H1 (cell line): ENCODE measurements around the gene FAM181A. TPM values are rescaled to one million over a fixed set of nuclear protein-coding genes. Genes with fewer than 3 reads are reported as not detected.

ENCODE experiments used
- BRCA1 ChIP-seq: IDR thresholded peaks from 2 replicates; pipeline ENCODE4 v1.6.1; 2012; ENCODE audit warnings: low read depth, low read length, improper control_type of control experiment
- CBX5 ChIP-seq: fragments of 300-800, 300-1000 bp; sonication (generic); IDR thresholded peaks from 2 replicates; pipeline ENCODE4 v1.7.1; 2016; ENCODE audit warnings: antibody characterized with exemption, low read length, low read depth
- CEBPB ChIP-seq: IDR thresholded peaks from 2 replicates; pipeline ENCODE4 v1.6.1; 2012; ENCODE audit warnings: low read depth, low read length
- RBBP5 ChIP-seq: IDR thresholded peaks from 2 replicates; pipeline ENCODE4 v1.7.1; 2012; ENCODE audit warnings: low read depth, mild to moderate bottlenecking, inconsistent platforms, low read length, moderate library complexity, borderline replicate concordance
- SAP30 ChIP-seq: fragments of 300-600 bp; sonication (generic); IDR thresholded peaks from 2 replicates; pipeline ENCODE4 v1.7.1; 2012; ENCODE audit warnings: low read length, moderate library complexity, mild to moderate bottlenecking, inconsistent platforms; ENCODE audit not compliant: insufficient read depth, insufficient replicate concordance
- polyA plus RNA-seq, 7 experiments: library from polyadenylated mRNA; depleted of rRNA in 3 of 7; stranded (reverse) in 5 of 7; unstranded in 2 of 7; fragments of >200 nt in 5 of 7; fragments of 200-250 nt in 2 of 7; gene quantifications; 1 replicate in 5 of 7; 2 replicates in 1 of 7; 4 replicates in 1 of 7; pipeline versions ENCODE4 v1.2.1 to v1.2.3, GENCODE V29; 2011 to 2013; ENCODE audit warnings: missing spikeins in 2 of 7, mixed read lengths in 2 of 7
- total RNA-seq: library from RNA; stranded (reverse); fragmentation: NEBNext Ultra II Directional; extraction: Animal tissue kit (Norgen Biotek cat#: 25700); gene quantifications from 2 replicates; pipeline ENCODE4 v1.2.1, GENCODE V29; 2021
- TF ChIP-seq, protein P1 (sequence below): fragments of 300-600 bp; sonication (generic); IDR thresholded peaks from 2 replicates; pipeline ENCODE4 v1.7.1; 2012; ENCODE audit warnings: low read length, moderate library complexity, mild to moderate bottlenecking, inconsistent platforms; ENCODE audit not compliant: insufficient replicate concordance

FAM181A gene
- total and polyA plus RNA-seq, 2 of the 8 experiments (the other 6 are each of a cell fraction or from before 2014, with no cell fraction given): not detected

DNA sequence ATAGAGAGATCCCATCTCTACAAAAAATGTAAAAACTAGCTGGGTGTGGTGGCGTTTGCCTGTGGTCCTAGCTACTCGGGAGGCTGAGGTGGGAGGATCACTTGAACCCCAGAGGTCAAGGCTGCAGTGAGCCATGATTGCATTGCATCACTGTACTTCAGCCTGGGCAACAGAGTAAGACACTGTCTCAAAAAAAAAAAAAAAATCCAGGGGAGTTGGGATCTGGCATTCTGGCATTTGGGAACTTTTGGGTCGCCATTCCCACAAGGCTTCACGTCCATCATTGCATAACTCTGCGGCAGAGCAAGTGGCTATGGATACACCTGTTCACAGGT lies 34.7 kb upstream of the FAM181A start (continued):
- TF ChIP-seq, protein P1, sequence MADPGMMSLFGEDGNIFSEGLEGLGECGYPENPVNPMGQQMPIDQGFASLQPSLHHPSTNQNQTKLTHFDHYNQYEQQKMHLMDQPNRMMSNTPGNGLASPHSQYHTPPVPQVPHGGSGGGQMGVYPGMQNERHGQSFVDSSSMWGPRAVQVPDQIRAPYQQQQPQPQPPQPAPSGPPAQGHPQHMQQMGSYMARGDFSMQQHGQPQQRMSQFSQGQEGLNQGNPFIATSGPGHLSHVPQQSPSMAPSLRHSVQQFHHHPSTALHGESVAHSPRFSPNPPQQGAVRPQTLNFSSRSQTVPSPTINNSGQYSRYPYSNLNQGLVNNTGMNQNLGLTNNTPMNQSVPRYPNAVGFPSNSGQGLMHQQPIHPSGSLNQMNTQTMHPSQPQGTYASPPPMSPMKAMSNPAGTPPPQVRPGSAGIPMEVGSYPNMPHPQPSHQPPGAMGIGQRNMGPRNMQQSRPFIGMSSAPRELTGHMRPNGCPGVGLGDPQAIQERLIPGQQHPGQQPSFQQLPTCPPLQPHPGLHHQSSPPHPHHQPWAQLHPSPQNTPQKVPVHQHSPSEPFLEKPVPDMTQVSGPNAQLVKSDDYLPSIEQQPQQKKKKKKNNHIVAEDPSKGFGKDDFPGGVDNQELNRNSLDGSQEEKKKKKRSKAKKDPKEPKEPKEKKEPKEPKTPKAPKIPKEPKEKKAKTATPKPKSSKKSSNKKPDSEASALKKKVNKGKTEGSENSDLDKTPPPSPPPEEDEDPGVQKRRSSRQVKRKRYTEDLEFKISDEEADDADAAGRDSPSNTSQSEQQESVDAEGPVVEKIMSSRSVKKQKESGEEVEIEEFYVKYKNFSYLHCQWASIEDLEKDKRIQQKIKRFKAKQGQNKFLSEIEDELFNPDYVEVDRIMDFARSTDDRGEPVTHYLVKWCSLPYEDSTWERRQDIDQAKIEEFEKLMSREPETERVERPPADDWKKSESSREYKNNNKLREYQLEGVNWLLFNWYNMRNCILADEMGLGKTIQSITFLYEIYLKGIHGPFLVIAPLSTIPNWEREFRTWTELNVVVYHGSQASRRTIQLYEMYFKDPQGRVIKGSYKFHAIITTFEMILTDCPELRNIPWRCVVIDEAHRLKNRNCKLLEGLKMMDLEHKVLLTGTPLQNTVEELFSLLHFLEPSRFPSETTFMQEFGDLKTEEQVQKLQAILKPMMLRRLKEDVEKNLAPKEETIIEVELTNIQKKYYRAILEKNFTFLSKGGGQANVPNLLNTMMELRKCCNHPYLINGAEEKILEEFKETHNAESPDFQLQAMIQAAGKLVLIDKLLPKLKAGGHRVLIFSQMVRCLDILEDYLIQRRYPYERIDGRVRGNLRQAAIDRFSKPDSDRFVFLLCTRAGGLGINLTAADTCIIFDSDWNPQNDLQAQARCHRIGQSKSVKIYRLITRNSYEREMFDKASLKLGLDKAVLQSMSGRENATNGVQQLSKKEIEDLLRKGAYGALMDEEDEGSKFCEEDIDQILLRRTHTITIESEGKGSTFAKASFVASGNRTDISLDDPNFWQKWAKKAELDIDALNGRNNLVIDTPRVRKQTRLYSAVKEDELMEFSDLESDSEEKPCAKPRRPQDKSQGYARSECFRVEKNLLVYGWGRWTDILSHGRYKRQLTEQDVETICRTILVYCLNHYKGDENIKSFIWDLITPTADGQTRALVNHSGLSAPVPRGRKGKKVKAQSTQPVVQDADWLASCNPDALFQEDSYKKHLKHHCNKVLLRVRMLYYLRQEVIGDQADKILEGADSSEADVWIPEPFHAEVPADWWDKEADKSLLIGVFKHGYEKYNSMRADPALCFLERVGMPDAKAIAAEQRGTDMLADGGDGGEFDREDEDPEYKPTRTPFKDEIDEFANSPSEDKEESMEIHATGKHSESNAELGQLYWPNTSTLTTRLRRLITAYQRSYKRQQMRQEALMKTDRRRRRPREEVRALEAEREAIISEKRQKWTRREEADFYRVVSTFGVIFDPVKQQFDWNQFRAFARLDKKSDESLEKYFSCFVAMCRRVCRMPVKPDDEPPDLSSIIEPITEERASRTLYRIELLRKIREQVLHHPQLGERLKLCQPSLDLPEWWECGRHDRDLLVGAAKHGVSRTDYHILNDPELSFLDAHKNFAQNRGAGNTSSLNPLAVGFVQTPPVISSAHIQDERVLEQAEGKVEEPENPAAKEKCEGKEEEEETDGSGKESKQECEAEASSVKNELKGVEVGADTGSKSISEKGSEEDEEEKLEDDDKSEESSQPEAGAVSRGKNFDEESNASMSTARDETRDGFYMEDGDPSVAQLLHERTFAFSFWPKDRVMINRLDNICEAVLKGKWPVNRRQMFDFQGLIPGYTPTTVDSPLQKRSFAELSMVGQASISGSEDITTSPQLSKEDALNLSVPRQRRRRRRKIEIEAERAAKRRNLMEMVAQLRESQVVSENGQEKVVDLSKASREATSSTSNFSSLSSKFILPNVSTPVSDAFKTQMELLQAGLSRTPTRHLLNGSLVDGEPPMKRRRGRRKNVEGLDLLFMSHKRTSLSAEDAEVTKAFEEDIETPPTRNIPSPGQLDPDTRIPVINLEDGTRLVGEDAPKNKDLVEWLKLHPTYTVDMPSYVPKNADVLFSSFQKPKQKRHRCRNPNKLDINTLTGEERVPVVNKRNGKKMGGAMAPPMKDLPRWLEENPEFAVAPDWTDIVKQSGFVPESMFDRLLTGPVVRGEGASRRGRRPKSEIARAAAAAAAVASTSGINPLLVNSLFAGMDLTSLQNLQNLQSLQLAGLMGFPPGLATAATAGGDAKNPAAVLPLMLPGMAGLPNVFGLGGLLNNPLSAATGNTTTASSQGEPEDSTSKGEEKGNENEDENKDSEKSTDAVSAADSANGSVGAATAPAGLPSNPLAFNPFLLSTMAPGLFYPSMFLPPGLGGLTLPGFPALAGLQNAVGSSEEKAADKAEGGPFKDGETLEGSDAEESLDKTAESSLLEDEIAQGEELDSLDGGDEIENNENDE: no peak
- no peak for TF ChIP-seq RBBP5
- no peak for TF ChIP-seq CEBPB
- TF ChIP-seq BRCA1: no peak
- no peak for TF ChIP-seq SAP30
- no peak for TF ChIP-seq CBX5
